NCI-H128 (cell line): ENCODE data around the gene TSPAN8.
"Not testable (repeated sequence)": the region's sequence is repeated elsewhere in the genome, so short reads cannot be mapped to it uniquely, and the experiment has no call there.

Experiments used
- DNase-seq: peaks from one replicate; lab custom pipeline; 2025; ENCODE audit not compliant: unreplicated experiment; lab: John Stamatoyannopoulos, UW

TSPAN8 gene

DNA sequence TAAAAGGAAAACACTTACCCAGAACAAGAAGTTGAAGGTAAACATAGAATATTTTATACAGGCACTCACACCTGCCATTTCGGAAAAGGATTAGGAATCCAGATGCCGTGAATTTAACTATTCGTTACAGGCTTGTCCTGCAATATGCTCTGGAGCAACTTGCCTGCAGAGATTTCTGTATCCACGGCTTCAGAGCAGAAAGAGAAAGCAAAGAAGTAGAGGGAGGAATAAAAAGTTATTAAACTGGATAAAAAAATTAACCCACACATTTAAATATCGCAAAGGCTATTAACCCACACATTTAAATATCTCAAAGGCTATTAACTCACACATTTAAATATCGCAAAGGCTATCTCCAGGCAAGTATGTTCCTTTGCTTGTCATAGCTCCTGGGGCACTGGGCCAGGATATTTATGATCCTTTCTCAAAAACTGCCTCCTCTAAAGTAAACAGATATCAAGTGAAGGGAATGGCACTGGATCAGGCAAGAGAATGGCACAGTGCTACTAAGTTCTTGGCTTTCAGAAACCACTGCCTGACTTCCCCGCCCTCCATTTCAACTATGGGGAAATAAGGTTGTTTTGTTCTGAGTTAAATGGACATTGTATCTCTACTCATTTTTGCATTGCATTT, at the start of gene TSPAN8:
TSS of gene TSPAN8 (minus strand) at position 399 of the 633 bp plus-strand sequence. CDS start at position 78, 321 bp downstream.
- DNase-seq, result no peak

DNA sequence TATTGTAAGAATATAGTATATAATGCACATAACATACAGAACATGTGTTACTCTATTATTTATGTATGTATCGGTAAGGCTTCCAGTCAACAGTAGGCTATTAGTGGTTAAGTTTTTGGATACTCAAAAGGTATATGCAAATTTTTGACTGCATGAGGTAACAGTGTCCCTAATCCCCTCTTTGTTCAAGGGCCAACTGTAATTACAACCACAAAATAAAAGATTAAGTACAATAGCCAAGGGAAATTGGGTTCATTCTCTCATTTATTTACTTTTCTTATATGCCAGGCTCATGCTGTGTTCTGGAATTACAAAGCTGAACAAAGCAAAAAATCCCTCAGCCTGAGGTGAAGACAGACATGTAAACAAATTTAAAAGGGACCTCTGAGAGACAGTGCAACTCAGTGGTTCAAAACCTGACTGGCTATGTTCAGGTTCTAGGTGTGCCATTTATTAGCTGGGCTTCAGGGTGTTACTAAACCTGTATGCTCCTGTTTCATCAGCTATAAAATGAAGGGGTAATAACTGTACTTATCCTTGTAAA, 43.4 kb upstream of the TSPAN8 start:
- no peak for DNase-seq

DNA sequence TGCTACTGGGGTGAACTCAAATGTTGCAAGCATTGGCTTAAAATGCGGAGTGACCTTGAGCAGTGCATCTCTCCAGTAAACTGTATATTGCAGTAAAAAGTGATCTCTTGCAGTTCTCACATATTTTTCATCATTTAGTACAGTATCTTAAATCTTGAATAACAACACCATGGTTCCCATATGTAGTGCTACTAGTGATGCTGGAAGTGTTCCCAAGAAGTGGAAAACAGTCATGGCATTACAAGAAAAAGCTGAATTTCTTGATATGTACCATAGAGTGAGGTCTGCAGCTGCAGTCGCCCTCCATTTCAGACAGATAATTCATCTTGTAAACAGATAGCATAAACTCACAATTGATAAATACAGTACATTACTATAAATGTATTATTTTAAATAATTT, 42.9 kb upstream of the TSPAN8 start:
- DNase-seq, result no peak

- no peak for DNase-seq
Observed at GRCh38 chr12:71197460-71197859, 39.7 kb upstream of the TSPAN8 start.

DNA sequence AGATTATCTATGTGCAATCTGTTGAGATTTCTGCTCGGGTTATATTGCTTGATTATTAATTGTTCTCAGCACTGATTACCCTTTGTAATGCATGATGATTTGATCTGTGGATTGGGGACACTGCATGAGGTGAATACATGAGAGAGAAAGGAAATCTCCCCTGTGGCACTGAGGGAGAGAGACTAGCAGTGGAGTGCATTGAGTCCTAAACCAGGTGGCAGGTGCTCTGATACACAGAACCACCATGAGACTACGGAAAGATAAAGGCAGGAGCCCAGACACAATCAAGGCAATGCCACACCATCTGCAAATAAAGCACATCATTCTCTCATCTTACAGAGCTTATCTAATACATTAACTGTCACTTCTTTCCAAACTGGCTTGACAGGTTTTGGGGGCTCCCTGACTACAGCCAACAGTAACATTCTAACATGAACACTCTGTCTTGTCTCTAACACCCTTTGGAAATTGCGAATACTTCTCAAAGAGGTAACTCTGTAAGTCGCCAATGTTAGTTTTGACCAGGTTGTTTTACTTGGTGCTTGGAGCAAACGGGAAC, 37.6 kb upstream of the TSPAN8 start:
- no peak for DNase-seq

- DNase-seq, result no peak
Observed at GRCh38 chr12:71194657-71195056, 36.9 kb upstream of the TSPAN8 start.

DNA sequence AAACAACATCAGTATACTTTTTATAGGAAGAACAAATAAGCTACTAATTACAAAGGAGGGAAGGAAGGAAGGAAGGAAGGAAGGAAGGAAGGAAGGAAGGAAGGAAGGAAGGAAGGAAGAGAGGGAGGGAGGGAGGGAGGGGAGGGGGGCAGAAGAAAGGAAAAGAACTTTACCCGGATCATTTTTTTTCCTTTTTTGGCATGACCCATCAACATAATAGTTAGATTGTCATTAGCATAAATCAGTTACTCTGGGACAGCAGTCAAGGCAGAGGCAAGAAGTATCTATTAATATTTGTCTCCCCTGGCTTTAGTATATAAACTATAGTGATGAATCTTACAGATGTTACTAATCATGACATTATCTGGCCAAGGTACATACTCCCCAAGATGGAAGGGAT, 35.2 kb upstream of the TSPAN8 start:
- DNase-seq, result no peak

DNA sequence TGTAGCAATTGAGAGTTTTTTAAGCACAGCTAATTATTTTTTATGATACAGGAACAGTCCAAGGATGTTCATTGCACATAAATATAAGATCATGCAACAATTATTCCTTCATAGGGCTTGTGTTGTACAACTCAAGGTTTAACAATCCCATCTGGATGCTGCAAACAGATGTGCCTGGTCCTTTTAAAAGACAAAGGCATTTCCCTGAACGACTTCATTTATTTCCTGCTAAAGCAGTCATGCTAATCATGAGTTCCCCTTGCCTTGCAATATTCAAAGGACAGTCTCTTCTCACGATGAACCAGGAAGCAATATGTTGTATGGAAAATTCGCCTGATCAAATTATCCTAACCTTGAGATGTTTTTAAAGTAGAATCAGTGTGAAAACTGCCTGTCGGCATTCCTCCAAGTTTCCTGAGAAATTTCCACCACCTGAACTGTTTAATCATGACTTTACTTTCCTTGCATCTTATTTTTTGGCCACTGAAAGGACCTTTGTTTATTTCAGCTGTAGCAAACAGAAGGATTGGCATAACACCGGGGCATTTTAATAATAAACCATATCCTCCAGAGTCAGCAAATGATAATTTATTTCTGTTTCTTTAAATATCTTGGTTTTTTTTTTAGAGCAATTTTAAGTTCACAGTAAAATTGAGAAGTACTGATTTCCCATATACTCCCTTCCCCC, 33.9 kb upstream of the TSPAN8 start:
- no peak for DNase-seq

DNA sequence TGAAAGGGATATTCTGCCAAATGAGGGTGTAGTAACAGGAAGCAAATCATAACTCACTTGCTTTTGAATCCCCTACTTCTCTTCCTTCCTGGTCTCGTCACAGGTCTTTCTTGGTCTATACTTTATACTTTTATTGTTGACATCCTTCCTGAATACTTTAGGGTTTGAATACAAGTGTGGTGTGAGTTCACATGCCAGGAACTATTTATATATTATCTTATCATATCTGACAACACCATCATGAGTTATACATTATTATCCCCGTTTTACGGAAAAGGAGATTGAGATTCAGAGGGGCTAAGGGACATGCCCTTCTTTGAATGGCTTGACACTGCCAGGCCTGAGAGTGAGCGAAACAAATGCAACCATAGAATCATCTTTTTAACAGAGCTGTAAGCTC, 33.0 kb upstream of the TSPAN8 start:
- no peak for DNase-seq

DNA sequence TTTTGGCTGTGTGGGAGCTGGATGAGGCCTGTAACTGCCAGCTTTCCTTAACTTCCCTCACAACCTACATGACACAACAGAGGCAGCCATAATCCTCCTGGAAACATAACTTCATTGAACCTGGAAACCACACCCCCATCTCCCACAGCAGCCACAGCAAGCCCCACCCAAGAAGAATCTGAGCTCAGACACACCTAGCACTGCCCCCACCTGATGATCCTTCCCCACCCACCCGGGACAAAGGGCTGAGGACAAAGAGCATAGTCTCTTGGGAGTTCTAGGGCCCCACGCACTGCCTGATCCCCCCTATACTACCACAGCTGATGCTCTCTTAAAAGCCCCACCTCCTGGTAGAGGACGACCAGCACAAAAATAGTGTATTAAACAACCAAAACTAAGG, 29.6 kb upstream of the TSPAN8 start:
- DNase-seq, result no peak

DNA sequence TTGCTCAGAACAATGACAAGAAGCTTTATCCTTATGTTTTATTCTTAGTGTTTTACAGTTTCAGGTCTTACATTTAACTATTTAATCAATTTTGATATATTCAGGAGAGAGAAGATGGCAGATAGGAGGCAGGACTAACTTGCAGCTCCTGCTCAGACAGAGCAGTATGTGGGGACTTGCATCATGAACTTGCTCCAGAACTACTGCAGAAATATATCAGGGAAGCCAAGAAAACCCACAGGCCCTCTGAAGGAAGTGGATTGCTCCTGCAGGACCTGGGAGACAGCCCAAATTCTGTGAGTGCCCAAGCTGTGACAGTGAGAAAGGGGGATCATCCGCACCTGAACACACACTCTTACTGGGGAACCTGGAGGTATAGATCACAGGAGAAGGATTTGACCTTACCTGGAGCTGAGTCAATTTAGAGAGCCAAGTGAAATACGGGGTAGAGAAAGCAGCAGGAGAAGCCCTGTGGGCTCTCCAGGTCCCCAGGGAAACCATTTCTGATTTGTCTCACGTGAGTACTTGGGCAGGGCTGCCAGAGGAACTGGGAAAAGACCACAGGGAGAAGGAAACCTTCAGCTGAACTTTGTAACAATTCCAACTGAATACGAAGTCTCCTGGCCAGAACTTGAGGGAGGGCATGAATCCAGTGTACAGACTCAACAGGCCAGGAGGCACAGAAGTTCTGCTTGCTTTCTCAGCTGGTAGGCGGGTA, 28.9 kb upstream of the TSPAN8 start:
- no peak for DNase-seq

DNA sequence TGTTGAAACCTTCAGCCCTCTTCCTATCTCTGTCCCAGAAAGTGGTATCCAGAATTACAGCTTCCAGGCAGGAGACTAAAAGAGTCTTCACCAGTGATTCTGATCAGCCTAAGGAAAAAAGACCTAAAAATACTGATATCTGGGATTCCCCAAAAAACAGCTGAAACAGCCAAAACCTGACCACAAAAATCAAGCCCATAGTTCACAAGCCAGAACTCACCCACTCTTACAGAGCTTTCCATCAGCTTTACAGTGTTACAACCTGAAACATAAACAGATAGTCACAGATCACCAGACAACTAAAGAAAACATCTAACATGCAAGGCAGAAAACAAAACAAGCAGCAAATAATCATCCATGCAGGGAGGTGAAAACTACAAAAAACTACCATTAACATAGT, 26.0 kb upstream of the TSPAN8 start:
- DNase-seq, result no peak

DNA sequence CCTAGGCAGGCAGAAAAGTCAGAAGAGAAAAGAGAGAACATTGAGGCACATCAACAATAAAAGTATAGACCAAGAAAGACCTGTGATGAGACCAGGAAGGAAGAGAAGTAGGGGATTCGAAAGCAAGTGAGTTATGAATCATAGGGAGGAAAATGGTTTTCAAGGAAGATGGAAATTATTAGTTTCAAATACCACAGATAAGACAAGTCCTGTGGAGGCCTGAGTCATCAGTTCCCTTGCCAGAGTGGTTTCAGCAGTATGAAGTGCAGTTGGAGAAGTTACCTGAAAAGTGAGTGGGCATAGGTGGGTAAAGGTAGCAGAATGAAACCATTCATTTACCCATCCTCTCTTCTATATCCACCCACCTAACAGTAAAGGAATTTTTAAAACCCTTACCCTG, 25.2 kb upstream of the TSPAN8 start:
- no peak for DNase-seq

DNA sequence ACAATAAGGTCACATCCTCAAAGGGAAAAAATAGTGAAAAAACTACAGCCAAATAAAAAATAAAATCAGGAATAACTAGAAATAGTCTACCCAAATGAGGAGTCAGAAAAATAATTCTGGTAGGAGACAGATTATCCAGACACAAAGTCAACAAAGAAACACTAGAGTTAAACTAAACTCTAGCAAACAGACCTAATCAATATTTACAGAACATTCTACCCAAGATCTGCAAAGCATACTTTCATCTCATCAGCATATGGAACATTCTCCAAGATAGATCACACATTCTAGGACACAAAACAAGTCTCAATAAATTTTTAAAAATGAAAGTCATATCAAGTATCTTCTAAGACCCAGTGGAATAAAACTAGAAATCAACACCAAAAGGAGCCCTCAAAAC, 20.4 kb upstream of the TSPAN8 start:
- DNase-seq, result no peak

- DNase-seq, result no peak
Observed at GRCh38 chr12:71174825-71175224, 17.0 kb upstream of the TSPAN8 start.

GRCh38 chr12:71174146-71174545, 16.3 kb upstream of the TSPAN8 start:
- no peak for DNase-seq

DNA sequence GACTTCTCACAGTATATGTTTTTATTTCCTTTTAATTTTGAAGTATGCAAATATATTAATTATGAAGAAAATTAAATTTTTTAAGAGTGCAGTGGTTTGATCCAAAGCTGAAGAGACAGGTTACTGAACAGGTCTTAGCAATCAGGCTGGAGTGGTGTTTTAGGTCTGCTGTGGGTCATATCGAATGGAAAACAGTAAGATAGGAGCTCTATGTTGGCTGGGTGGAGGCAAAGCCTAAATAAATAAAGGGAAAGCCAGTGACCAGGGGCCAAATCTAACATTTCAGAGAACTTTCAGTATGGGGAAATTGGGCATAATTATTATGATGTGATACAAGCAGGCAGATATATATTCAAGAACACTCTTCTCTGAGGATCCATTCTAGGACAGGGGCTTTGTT, 12.7 kb upstream of the TSPAN8 start:
- DNase-seq, result no peak

DNA sequence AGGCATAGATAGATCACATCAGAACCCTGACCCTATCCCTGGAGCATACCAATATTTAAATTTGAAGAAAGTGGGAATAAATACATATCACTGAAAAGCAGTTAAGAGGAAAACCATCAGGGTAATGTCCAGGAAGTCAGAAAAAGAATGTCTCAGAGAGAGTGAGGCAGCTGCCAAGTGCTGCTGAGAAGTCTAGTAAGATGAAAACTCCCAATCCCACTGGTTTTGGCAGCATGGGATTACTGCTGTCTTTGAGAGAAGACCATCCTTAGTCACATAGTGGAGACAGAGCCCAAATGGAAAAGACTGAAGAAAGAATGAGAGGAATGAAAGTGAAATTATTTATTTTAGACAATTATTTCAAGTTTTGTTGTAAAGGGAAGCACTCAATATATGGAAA, 11.5 kb upstream of the TSPAN8 start:
- DNase-seq, result no peak

- no peak for DNase-seq
Observed at GRCh38 chr12:71166862-71167496, 9.2 kb upstream of the TSPAN8 start.

DNA sequence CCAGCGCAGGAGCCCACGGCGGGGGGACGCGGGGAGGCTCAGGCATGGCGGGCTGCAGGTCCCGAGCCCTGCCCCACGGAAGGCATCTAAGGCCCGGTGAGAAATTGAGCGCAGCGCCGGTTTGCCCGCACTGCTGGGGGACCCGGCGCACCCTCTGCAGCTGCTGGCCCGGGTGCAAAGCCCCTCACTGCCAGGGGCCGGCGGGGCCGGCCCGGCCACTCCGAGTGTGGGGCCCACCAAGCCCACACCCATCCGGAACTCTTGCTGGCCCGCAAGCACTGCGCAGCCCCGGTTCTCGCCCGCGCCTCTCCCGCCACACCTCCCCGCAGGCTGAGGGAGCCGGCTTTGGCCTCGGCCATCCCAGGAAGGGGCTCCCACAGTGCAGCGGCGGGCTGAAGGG, 8.5 kb upstream of the TSPAN8 start:
- no peak for DNase-seq

GRCh38 chr12:71165780-71166179, 8.0 kb upstream of the TSPAN8 start:
- DNase-seq, result not testable (repeated sequence)
